Measurements from ENCODE around the gene GABARAP. TPM values are rescaled to one million over a fixed set of nuclear protein-coding genes. Genes with fewer than 3 reads are reported as not detected.

Gene GABARAP
- total RNA-seq, 1 donor from 2014 or later = 277 TPM

DNA sequence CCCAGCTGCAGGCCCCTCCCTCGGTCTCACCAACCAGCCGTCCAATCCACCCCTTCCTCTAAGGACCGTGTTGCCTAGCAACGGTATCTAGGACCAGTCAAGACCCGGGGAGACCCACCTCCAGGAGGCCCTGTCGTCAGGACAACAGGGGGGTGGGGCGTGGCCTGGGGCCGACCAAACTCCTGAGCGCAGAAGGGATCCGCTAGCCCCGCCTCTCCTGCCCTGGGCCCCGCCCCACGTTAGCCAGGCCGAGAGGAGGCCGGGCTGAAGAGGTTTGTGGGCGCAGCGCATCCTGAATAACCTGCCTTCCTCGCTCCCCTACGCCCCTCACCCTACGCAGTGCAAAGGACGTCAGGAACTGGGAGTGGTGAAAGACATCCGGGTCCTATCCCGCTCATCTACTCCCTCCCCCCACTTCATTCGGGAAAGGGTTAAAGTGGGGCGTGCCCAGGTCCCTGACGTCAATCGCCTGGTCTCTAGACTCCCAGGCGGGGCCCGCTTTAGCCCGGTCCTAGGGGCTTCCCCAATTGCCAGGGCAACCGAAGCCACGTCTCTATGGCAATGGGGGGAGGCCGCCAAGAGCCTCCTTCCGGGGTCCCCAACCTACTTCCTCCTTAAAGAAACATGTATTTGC, 37.3 kb downstream of the GABARAP start:
- H3K4me3 ChIP-seq (ENCODE audit: low read depth, low read length) = peak overlapping the region; percentile 29
- TF ChIP-seq, protein P1, sequence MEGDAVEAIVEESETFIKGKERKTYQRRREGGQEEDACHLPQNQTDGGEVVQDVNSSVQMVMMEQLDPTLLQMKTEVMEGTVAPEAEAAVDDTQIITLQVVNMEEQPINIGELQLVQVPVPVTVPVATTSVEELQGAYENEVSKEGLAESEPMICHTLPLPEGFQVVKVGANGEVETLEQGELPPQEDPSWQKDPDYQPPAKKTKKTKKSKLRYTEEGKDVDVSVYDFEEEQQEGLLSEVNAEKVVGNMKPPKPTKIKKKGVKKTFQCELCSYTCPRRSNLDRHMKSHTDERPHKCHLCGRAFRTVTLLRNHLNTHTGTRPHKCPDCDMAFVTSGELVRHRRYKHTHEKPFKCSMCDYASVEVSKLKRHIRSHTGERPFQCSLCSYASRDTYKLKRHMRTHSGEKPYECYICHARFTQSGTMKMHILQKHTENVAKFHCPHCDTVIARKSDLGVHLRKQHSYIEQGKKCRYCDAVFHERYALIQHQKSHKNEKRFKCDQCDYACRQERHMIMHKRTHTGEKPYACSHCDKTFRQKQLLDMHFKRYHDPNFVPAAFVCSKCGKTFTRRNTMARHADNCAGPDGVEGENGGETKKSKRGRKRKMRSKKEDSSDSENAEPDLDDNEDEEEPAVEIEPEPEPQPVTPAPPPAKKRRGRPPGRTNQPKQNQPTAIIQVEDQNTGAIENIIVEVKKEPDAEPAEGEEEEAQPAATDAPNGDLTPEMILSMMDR (IDR thresholded peaks at IDR 0.05; ENCODE audit: insufficient read depth, low read length, poor library complexity, severe bottlenecking) = no peak
- no peaks in the 10 kb centered on the region for H3K27me3 ChIP-seq (ENCODE audit: control insufficient read depth, insufficient read depth, low read length)
- no peak for DNase-seq (ENCODE audit: low read depth)
- peaks cover 4% of the 10 kb centered on the region for H3K36me3 ChIP-seq (ENCODE audit: control insufficient read depth, insufficient read depth, low read length)

DNA sequence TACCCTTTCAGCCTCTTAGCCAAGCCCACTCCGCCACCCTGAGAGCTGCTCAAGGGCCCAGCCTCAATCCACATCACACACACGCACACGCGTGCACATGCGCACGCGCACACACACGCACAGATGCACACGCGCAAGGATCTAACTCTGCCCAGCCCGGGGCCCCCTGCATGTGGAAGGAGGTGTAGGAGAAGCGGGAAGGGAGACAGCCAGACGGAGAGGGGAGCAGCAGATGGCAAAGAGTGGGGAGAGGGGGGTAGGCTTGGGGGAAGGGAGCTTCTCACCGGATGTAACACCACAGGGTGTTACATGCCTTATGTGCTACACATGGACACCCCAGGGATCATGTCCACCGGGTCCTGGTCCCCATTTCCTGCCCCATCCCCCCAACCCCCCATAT, 37.9 kb downstream of the GABARAP start:
- no peaks in the 10 kb centered on the region for H3K27me3 ChIP-seq (ENCODE audit: control insufficient read depth, insufficient read depth, low read length)
- H3K4me3 ChIP-seq (ENCODE audit: low read depth, low read length) = peak overlapping the region; percentile 29
- H3K36me3 ChIP-seq (ENCODE audit: control insufficient read depth, insufficient read depth, low read length) = peaks cover 4% of the 10 kb centered on the region
- no peak for DNase-seq (ENCODE audit: low read depth)
- TF ChIP-seq, protein P1 (IDR thresholded peaks at IDR 0.05; ENCODE audit: insufficient read depth, low read length, poor library complexity, severe bottlenecking) = no peak

DNA sequence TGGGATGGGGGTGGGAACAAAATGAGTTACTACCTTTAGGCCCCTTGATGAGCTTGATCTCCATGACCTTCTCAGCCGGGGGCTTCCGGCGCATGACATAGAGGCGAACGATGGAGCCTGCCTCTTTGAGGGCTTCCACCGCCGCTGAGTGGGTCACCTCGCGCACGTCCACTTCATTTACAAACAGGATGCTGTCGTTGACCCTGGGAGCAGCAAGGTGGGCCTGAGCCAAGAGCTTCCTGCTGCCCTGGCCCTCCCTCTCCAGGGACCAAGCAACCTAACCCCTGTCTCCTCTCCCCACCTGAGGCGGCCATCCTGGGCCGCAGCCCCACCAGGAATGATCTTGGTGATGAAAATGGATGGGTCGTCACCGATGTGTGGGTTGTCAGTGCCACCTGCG, 38.9 kb downstream of the GABARAP start:
- DNase-seq (ENCODE audit: low read depth) = no peak
- no peaks in the 10 kb centered on the region for H3K27me3 ChIP-seq (ENCODE audit: control insufficient read depth, insufficient read depth, low read length)
- TF ChIP-seq, protein P1 (IDR thresholded peaks at IDR 0.05; ENCODE audit: insufficient read depth, low read length, poor library complexity, severe bottlenecking) = no peak
- peaks cover 4% of the 10 kb centered on the region for H3K36me3 ChIP-seq (ENCODE audit: control insufficient read depth, insufficient read depth, low read length)
- no peak overlapping the region for H3K4me3 ChIP-seq (ENCODE audit: low read depth, low read length)

DNA sequence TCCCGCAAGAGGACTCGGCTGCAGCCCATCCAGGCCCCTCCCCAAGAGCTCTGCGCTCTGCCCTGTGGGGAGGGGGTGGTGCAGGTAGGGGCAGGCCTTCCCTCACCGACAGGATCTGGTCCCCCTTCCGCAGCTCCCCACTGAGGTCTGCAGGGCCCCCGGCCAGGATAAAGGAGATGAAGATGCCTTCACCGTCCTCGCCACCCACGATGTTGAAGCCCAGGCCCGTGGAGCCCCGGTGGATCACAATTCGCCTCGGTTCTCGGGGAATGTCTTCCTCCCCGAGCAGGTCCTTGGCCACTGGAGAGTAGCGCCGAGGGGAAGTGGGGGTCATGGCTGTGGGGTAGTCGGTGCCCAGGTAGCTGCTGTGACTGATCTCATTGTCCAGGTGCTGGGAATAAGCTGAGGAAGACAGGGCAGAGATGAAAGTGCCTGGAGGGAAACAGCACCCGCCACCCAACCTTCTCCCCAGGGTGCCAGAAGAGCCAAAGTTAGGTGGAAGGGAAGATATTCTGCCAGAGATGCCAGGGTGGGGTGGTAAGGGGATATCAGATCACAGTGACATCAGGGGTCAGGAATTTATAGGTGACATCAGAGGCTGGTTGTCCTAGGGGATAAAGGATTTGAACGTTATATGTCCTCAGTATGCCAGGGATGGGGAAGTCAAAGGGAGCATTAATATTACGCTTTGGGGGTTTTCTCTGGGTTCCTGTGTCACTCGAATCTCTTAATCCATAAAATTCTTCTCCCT, 45.4 kb downstream of the GABARAP start:
- H3K36me3 ChIP-seq (ENCODE audit: control insufficient read depth, insufficient read depth, low read length) = peaks cover 1% of the 10 kb centered on the region
- H3K27me3 ChIP-seq (ENCODE audit: control insufficient read depth, insufficient read depth, low read length) = no peaks in the 10 kb centered on the region
- no peak overlapping the region for H3K4me3 ChIP-seq (ENCODE audit: low read depth, low read length)
- TF ChIP-seq, protein P1 (IDR thresholded peaks at IDR 0.05; ENCODE audit: insufficient read depth, low read length, poor library complexity, severe bottlenecking) = no peak
- DNase-seq (ENCODE audit: low read depth) = no peak

DNA sequence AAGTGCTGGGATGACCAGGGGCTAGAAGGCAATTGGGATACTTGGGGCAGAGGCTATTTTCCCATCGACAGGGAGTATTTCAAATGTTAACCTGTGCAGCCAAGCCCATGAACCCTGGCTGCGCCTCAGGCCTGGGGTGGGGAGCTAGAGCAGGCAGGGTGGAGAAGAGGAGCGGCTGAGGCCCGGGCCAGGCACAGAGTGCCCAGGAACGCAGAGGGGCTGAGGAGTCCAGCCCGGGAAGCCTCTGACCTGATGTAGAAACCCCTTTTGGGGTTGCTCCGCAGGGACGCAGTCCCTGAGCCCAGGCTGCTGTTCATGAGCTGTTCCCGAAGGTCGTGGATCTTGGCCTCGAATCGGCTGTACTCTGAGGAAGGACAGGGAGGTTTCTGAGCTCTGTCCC, 46.3 kb downstream of the GABARAP start:
- no peak for DNase-seq (ENCODE audit: low read depth)
- H3K4me3 ChIP-seq (ENCODE audit: low read depth, low read length) = no peak overlapping the region

More for the DNA sequence above, 46.3 kb downstream of the GABARAP start:
- H3K36me3 ChIP-seq (ENCODE audit: control insufficient read depth, insufficient read depth, low read length) = peaks cover 1% of the 10 kb centered on the region
- TF ChIP-seq, protein P1 (IDR thresholded peaks at IDR 0.05; ENCODE audit: insufficient read depth, low read length, poor library complexity, severe bottlenecking) = no peak
- no peaks in the 10 kb centered on the region for H3K27me3 ChIP-seq (ENCODE audit: control insufficient read depth, insufficient read depth, low read length)

All from kidney epithelial cell (primary cell).